GM23248 (cell line): ENCODE data around the gene CREM. TPM values are rescaled to one million over a fixed set of nuclear protein-coding genes. Genes with fewer than 3 reads are reported as not detected.

Experiments used
- DNase-seq: peaks from one replicate; pipeline ENCODE4 v3.0.0-alpha.2; 2015
- H2AFZ ChIP-seq: fragments of 200-600 bp; sonication (generic); 2 replicates; pipeline ENCODE4 v1.6.1; 2016; ENCODE audit warnings: antibody characterized with exemption
- H3F3A ChIP-seq: fragments of 200-600 bp; sonication (generic); 2 replicates; pipeline ENCODE4 v1.6.1; 2016; ENCODE audit warnings: mild to moderate bottlenecking, antibody characterized with exemption, mixed run types; ENCODE audit not compliant: insufficient read depth
- H3K27ac ChIP-seq: fragments of 200-600 bp; sonication (generic); 2 replicates; pipeline ENCODE4 v1.5.1; 2016; ENCODE audit warnings: mild to moderate bottlenecking
- H3K27me3 ChIP-seq: fragments of 200-600 bp; sonication (generic); replicated peaks from 2 replicates; pipeline ENCODE4 v1.6.1; 2016; ENCODE audit warnings: mild to moderate bottlenecking; ENCODE audit not compliant: insufficient read depth
- H3K36me3 ChIP-seq: fragments of 200-600 bp; sonication (generic); 2 replicates; pipeline ENCODE4 v1.6.1; 2016; ENCODE audit warnings: low read depth, mild to moderate bottlenecking
- H3K4me1 ChIP-seq: fragments of 200-600 bp; sonication (generic); 2 replicates; pipeline ENCODE4 v1.6.1; 2016; ENCODE audit warnings: mild to moderate bottlenecking; ENCODE audit not compliant: insufficient read depth
- H3K4me2 ChIP-seq: fragments of 200-600 bp; sonication (generic); one replicate; pipeline ENCODE4 v1.6.1; 2016; ENCODE audit warnings: mild to moderate bottlenecking; ENCODE audit not compliant: unreplicated experiment
- H3K4me3 ChIP-seq: fragments of 200-600 bp; sonication (generic); 2 replicates; pipeline ENCODE4 v1.5.1; 2016; ENCODE audit warnings: mild to moderate bottlenecking
- H3K79me2 ChIP-seq: fragments of 200-600 bp; sonication (generic); 2 replicates; pipeline ENCODE4 v1.6.1; 2016; ENCODE audit warnings: mild to moderate bottlenecking; ENCODE audit not compliant: insufficient read depth
- H3K9ac ChIP-seq: fragments of 200-600 bp; sonication (generic); 2 replicates; pipeline ENCODE4 v1.6.1; 2016; ENCODE audit warnings: mild to moderate bottlenecking
- H3K9me2 ChIP-seq: fragments of 200-600 bp; sonication (generic); 2 replicates; pipeline ENCODE4 v1.6.1; 2016; ENCODE audit warnings: mixed run types, mild to moderate bottlenecking, moderate library complexity; ENCODE audit not compliant: insufficient read depth
- H3K9me3 ChIP-seq: fragments of 200-600 bp; sonication (generic); one replicate; pipeline ENCODE4 v1.6.1; 2017; ENCODE audit warnings: low read depth
- H4K20me1 ChIP-seq: fragments of 200-600 bp; sonication (generic); 2 replicates; pipeline ENCODE4 v1.6.0; 2016; ENCODE audit not compliant: insufficient read depth
- EZH2 ChIP-seq: fragments of 200-600 bp; sonication (generic); IDR thresholded peaks from 2 replicates; pipeline ENCODE4 v1.6.1; 2018; ENCODE audit warnings: antibody characterized with exemption, mild to moderate bottlenecking; ENCODE audit not compliant: insufficient read depth, poor library complexity, severe bottlenecking
- EZH2phosphoT487 ChIP-seq: fragments of 200-600 bp; sonication (generic); IDR thresholded peaks from 2 replicates; pipeline ENCODE4 v1.6.1; 2018; ENCODE audit warnings: antibody characterized with exemption, moderate library complexity, mild to moderate bottlenecking, low read depth; ENCODE audit not compliant: insufficient read depth
- WGBS, 2 experiments: methylation state at CpG; one replicate each; pipeline ENCODE4 v1.1.6; 2015 to 2017; ENCODE audit warnings: low lambda C conversion rate in 2 of 2, low coverage in 1 of 2; ENCODE audit errors: missing lambda C conversion rate in 2 of 2; 5-methylcytosine and 5-hydroxymethylcytosine counted together
- in situ Hi-C: fragments of 300-500 bp; cut with MboI; formaldehyde crosslinking; loops from 2 replicates; pipeline ENCODE4 v1.15.0; 2020
- polyA plus RNA-seq: library from polyadenylated mRNA; unstranded; fragments of >200 nt; fragmentation: Nextera tagmentation; extraction: Ambion mirVana; gene quantifications from 2 replicates; pipeline ENCODE4 v1.2.1, GENCODE V29; 2016
- total RNA-seq: library from RNA; depleted of rRNA; stranded (reverse); fragments of >200 nt; shearing (Covaris generic); gene quantifications from 2 replicates; pipeline ENCODE4 v1.2.3, GENCODE V29; 2014

CREM gene
- total and polyA plus RNA-seq, 2 experiments from 2014 or later: 14.9 to 32.0 TPM

DNA sequence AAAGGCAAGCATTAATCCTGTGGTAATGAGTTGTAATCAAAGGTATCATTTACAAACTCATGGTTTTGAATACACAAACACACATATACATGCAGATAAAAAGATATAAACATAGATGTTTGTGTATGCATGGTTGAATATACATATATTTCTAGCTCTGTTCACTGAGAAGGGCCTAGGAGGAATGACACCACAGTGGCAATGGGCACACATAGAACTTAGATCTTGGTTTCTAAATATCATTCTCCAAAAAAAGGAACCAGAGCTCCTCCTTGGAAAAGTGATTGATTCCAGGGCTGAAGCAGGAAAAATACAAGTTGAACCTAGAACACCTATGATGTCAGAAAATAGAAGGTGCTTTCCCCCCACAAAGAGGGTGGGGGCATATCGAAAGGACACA is 43.4 kb upstream of the CREM start:
- Histone ChIP-seq H3K9me2 (no peaks in the 10 kb centered on the region), H3K9ac (no peak overlapping the region), H4K20me1 (no peaks in the 10 kb centered on the region), H2AFZ (no peak overlapping the region), H3K27ac (no peak overlapping the region), H3K4me3 (no peak overlapping the region), H3K4me2 (no peak overlapping the region), H3F3A (peaks cover 19% of the 10 kb centered on the region), H3K79me2 (peaks cover 94% of the 10 kb centered on the region), H3K9me3 (no peaks in the 10 kb centered on the region), H3K4me1 (peaks cover 18% of the 10 kb centered on the region), H3K36me3 (peaks cover 9% of the 10 kb centered on the region; the same call in 1 of the 2 replicates), H3K27me3 (no peaks in the 10 kb centered on the region)
- DNase-seq: no peak
- WGBS, 2 experiments: 100% methylated on average over 1 of the region's 1 CpG
- TF ChIP-seq EZH2phosphoT487: no peak
- no peak for TF ChIP-seq EZH2
- in situ Hi-C loops: no loop called here

- Histone ChIP-seq H3K27ac (peak overlapping the region; percentile 51), H3K9ac (peak overlapping the region; percentile 86), H3F3A (no peaks in the 10 kb centered on the region), H3K4me2 (peak overlapping the region; percentile 94), H3K27me3 (no peaks in the 10 kb centered on the region), H3K4me3 (peak overlapping the region; percentile 85), H3K9me2 (no peaks in the 10 kb centered on the region), H3K79me2 (peaks cover 54% of the 10 kb centered on the region), H3K9me3 (no peaks in the 10 kb centered on the region), H3K36me3 (no peaks in the 10 kb centered on the region), H4K20me1 (no peaks in the 10 kb centered on the region), H2AFZ (peak overlapping the region; percentile 86), H3K4me1 (peaks cover 15% of the 10 kb centered on the region; the same call in 1 of the 2 replicates)
- TF ChIP-seq EZH2 (no peak), EZH2phosphoT487 (no peak)
- peak; percentile 46 for DNase-seq
- 1 to 3% methylated on average over 20 to 27 of the region's 27 CpGs for WGBS, 2 experiments
- in situ Hi-C loops: no loop called here
Observed at GRCh38 chr10:35089611-35090161, 37.0 kb upstream of the CREM start.

DNA sequence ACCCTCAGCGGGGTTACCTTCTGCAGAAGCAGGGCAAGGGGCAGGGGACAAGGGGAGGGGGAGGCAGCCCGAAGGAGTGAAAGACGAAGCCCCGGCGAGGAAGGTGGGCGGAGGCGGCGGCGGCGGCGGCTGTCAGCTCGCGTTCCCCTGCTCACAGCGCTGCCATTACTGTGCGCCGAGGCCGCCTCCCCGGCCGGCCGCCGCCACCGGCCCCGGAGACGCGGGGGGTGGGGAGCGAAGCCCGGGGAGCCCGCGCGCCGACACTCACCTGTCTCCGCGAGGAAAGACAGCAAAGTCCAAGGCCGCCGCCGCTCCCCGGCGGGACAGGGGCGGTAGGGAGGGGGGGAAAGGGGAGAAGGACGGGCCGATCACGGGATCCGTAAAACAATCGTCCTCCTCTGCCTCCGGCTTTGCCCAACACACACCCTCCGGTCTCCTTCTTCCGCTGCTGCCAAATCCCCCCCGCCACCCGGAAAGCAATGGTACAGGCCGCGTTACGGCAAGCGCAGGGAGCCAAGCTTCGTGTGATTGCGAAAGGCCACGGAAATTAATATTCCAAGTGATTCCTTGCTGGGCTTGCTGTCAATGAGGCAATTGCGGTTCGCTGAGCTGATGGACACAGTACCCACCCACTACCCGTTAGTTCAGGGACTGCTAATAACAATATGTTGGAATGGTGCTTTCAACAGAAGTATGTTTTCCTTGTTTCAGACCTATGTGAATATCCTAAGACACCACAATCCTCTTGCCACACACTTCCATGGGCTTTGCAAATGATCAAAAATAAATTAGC is 36.3 kb upstream of the CREM start, which contains the start of gene CUL2:
Gene CUL2 (minus strand): TSS at position 180 of the 793 bp plus-strand sequence. CDS start 19,024 bp downstream, outside the sequence.
- TF ChIP-seq EZH2phosphoT487: no peak
- no peak for TF ChIP-seq EZH2
- DNase-seq: peak; percentile 97
- no peaks in the 10 kb centered on the region for H3K27me3 ChIP-seq
- H3K9me2 ChIP-seq: no peaks in the 10 kb centered on the region
- H4K20me1 ChIP-seq: no peaks in the 10 kb centered on the region
- H3K4me3 ChIP-seq: peak within 1 kb of the TSS; percentile 85
- H3K4me1 ChIP-seq: peaks cover 15% of the 10 kb centered on the region; the same call in 1 of the 2 replicates
- H3K27ac ChIP-seq: peak within 1 kb of the TSS; percentile 51
- whole genome bisulfite sequencing, 2 experiments: 0 to 1% methylated on average over 12 to 35 of the region's 59 CpGs
- no peaks in the 10 kb centered on the region for H3F3A ChIP-seq
- peak within 1 kb of the TSS; percentile 86 for H2AFZ ChIP-seq
- no peaks in the 10 kb centered on the region for H3K36me3 ChIP-seq
- H3K4me2 ChIP-seq: peak within 1 kb of the TSS; percentile 94
- H3K79me2 ChIP-seq: peaks cover 48% of the 10 kb centered on the region
- in situ Hi-C loops: no loop called here
- no peaks in the 10 kb centered on the region for H3K9me3 ChIP-seq
- H3K9ac ChIP-seq: peak within 1 kb of the TSS; percentile 86

- no peaks in the 10 kb centered on the region for H3K9me2 ChIP-seq
- H3K4me1 ChIP-seq: peaks cover 15% of the 10 kb centered on the region; the same call in 1 of the 2 replicates
- no peak overlapping the region for H3K9ac ChIP-seq
- no peaks in the 10 kb centered on the region for H3K36me3 ChIP-seq
- TF ChIP-seq EZH2phosphoT487: no peak
- TF ChIP-seq EZH2: no peak
- peaks cover 29% of the 10 kb centered on the region for H3K79me2 ChIP-seq
- in situ Hi-C loops: no loop called here
- no peaks in the 10 kb centered on the region for H3F3A ChIP-seq
- no peak for DNase-seq
- no peak overlapping the region for H3K4me3 ChIP-seq
- no peaks in the 10 kb centered on the region for H4K20me1 ChIP-seq
- no peaks in the 10 kb centered on the region for H3K27me3 ChIP-seq
- H3K4me2 ChIP-seq: no peak overlapping the region
- H3K27ac ChIP-seq: no peak overlapping the region
- no peaks in the 10 kb centered on the region for H3K9me3 ChIP-seq
- H2AFZ ChIP-seq: no peak overlapping the region
- 91 to 93% methylated on average over 11 of the region's 11 CpGs for WGBS, 2 experiments
Observed at GRCh38 chr10:35091994-35092790, 34.5 kb upstream of the CREM start.
